C4-2B (cell line): Measurements from ENCODE around the gene CPZ.

Source experiments
- ZFX ChIP-seq: fragments of 450-650 bp; IDR thresholded peaks from 2 replicates; pipeline ENCODE4 v1.6.1; 2017
- TF ChIP-seq, protein P1 (sequence below): fragments of 450-650 bp; conservative IDR thresholded peaks from 2 replicates; pipeline ENCODE4 v1.5.1; 2017; ENCODE audit warnings: mild to moderate bottlenecking

DNA sequence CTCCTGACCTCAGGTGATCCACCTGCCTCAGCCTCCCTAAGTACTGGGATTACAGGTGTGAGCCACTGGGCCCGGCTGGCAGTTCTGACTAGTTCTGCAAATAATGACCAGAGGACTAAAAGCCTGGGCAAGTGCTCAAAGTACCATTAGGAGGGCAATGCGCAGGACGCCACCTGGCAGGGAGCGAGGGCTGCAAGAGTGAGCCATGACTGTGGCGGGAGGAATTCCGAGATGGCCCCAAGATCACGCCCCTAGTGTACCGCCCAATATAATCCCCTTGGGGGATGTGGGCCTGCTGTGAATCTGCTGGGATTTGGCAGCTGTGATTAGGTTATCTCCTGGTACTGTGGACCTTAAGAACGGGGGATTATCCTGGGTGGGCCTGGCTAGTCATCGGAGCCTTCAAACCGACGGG lies 38.6 kb upstream of the CPZ start:
- TF ChIP-seq, protein P1, sequence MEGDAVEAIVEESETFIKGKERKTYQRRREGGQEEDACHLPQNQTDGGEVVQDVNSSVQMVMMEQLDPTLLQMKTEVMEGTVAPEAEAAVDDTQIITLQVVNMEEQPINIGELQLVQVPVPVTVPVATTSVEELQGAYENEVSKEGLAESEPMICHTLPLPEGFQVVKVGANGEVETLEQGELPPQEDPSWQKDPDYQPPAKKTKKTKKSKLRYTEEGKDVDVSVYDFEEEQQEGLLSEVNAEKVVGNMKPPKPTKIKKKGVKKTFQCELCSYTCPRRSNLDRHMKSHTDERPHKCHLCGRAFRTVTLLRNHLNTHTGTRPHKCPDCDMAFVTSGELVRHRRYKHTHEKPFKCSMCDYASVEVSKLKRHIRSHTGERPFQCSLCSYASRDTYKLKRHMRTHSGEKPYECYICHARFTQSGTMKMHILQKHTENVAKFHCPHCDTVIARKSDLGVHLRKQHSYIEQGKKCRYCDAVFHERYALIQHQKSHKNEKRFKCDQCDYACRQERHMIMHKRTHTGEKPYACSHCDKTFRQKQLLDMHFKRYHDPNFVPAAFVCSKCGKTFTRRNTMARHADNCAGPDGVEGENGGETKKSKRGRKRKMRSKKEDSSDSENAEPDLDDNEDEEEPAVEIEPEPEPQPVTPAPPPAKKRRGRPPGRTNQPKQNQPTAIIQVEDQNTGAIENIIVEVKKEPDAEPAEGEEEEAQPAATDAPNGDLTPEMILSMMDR: no peak
- TF ChIP-seq ZFX: no peak
